Measurements from ENCODE around the gene DVL2.

DNA sequence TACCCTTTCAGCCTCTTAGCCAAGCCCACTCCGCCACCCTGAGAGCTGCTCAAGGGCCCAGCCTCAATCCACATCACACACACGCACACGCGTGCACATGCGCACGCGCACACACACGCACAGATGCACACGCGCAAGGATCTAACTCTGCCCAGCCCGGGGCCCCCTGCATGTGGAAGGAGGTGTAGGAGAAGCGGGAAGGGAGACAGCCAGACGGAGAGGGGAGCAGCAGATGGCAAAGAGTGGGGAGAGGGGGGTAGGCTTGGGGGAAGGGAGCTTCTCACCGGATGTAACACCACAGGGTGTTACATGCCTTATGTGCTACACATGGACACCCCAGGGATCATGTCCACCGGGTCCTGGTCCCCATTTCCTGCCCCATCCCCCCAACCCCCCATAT is 30.0 kb downstream of the DVL2 start:
- TF ChIP-seq, protein P1, sequence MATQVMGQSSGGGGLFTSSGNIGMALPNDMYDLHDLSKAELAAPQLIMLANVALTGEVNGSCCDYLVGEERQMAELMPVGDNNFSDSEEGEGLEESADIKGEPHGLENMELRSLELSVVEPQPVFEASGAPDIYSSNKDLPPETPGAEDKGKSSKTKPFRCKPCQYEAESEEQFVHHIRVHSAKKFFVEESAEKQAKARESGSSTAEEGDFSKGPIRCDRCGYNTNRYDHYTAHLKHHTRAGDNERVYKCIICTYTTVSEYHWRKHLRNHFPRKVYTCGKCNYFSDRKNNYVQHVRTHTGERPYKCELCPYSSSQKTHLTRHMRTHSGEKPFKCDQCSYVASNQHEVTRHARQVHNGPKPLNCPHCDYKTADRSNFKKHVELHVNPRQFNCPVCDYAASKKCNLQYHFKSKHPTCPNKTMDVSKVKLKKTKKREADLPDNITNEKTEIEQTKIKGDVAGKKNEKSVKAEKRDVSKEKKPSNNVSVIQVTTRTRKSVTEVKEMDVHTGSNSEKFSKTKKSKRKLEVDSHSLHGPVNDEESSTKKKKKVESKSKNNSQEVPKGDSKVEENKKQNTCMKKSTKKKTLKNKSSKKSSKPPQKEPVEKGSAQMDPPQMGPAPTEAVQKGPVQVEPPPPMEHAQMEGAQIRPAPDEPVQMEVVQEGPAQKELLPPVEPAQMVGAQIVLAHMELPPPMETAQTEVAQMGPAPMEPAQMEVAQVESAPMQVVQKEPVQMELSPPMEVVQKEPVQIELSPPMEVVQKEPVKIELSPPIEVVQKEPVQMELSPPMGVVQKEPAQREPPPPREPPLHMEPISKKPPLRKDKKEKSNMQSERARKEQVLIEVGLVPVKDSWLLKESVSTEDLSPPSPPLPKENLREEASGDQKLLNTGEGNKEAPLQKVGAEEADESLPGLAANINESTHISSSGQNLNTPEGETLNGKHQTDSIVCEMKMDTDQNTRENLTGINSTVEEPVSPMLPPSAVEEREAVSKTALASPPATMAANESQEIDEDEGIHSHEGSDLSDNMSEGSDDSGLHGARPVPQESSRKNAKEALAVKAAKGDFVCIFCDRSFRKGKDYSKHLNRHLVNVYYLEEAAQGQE (IDR thresholded peaks at IDR 0.05; ENCODE audit: borderline replicate concordance) = no peak
- TF ChIP-seq POLR2AphosphoS5 (IDR thresholded peaks at IDR 0.05) = no peak
- no peak for TF ChIP-seq SMC3 (conservative IDR thresholded peaks at IDR 0.05; ENCODE audit: poor library complexity)
